ENCODE data around the gene DPP4. TPM values are rescaled to one million over a fixed set of nuclear protein-coding genes. Genes with fewer than 3 reads are reported as not detected.
A peak's percentile ranks its signal among the peaks of the same experiment; 100 is the strongest.

The DPP4 gene
- total RNA-seq, 2 donors from 2014 or later = 25.5 to 40.5 TPM

DNA sequence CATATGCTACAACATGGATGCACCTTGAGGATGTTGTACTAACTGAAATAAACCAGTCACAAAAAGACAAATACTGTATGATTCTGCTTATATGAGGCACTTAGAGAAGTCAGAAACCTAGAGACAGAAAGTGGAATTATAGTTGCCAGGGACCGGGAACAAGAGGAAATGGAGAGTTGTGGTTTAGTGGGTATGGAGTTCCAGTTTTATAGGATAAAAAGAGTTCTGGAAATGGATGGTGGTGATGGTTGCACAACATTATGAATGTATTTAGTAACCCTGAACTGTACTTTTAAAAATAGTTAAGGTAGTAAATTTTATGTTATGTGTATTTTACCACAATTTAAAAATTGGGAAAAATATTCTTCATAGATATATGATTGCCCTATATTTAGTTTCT is 97.7 kb downstream of the DPP4 start:
- no peaks in the 10 kb centered on the region for H3K36me3 ChIP-seq
- H3K4me3 ChIP-seq = no peak overlapping the region
- no peak overlapping the region for H3K9ac ChIP-seq (ENCODE audit: low read depth in 2 of 2, low read length in 2 of 2)
- H3K4me1 ChIP-seq = no peaks in the 10 kb centered on the region
- TF ChIP-seq, protein P1, sequence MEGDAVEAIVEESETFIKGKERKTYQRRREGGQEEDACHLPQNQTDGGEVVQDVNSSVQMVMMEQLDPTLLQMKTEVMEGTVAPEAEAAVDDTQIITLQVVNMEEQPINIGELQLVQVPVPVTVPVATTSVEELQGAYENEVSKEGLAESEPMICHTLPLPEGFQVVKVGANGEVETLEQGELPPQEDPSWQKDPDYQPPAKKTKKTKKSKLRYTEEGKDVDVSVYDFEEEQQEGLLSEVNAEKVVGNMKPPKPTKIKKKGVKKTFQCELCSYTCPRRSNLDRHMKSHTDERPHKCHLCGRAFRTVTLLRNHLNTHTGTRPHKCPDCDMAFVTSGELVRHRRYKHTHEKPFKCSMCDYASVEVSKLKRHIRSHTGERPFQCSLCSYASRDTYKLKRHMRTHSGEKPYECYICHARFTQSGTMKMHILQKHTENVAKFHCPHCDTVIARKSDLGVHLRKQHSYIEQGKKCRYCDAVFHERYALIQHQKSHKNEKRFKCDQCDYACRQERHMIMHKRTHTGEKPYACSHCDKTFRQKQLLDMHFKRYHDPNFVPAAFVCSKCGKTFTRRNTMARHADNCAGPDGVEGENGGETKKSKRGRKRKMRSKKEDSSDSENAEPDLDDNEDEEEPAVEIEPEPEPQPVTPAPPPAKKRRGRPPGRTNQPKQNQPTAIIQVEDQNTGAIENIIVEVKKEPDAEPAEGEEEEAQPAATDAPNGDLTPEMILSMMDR (IDR thresholded peaks at IDR 0.05) = no peak
- no peak overlapping the region for H3K27ac ChIP-seq
- intact Hi-C loops (cut with DNase I) = no loop called here
- H3K27me3 ChIP-seq = no peaks in the 10 kb centered on the region
- H3K9me3 ChIP-seq = no peaks in the 10 kb centered on the region
- DNase-seq = no peak

DNA sequence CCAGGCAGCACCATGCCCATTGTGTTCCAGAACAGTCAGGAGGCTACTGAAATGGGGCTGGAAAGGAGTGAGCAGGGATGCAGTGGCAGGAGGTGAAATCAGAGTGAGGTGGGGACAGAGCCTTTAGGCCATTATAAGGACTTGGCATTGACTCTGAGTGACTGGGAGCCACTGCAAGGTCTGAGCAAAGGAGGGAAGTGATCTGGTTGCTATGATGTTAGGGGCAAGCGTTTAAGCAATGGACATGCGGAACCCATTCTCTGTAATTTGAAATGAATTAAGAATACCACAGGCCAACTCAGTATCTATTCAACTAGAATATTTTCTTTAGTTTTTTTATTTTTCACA is 98.2 kb downstream of the DPP4 start:
- intact Hi-C loops (cut with DNase I) = no loop called here
- no peak for DNase-seq
- Histone ChIP-seq H3K4me3 (no peak overlapping the region), H3K27me3 (no peaks in the 10 kb centered on the region), H3K27ac (no peak overlapping the region), H3K9me3 (no peaks in the 10 kb centered on the region), H3K36me3 (no peaks in the 10 kb centered on the region), H3K9ac (ENCODE audit: low read depth in 2 of 2, low read length in 2 of 2) (no peak overlapping the region), H3K4me1 (no peaks in the 10 kb centered on the region)
- TF ChIP-seq, protein P1 (IDR thresholded peaks at IDR 0.05) = no peak

DNA sequence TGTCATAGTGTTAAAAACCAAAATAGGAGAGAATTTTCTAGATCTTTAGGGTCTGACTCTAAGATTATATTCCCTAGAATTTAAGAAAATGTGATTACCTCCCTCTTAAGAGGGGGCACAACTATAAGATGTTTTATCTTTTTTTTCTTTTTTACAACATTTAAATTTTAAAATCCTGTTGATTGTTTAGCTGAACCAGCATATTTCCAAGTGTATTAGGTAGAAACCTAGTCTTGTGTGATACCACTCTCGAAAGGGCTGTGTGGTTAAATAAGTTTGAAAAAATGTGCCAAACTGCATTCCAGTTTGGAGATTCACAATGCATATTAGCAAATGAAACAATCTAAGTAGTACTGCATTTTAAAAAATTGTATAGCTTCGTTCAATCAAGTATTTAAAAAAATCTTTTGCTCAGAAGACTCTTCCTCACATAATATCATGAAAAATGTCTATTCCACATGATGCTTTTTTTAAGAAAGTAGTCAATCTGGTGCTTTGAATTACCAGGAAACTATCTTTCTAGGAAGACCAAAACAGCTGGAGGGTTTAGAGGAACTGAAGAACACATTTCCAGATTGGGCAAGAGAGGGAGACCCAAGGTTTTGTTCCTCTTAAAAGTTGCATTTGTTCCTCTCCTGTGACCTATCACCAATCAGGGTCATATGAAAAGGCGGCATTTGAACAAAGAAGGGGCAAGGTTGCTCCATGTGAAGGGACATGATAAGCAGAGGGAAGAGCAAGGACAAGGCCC is 98.8 kb downstream of the DPP4 start:
- Histone ChIP-seq H3K27ac (no peak overlapping the region), H3K9ac (ENCODE audit: low read depth in 2 of 2, low read length in 2 of 2) (no peak overlapping the region), H3K27me3 (no peaks in the 10 kb centered on the region), H3K4me1 (no peaks in the 10 kb centered on the region), H3K4me3 (no peak overlapping the region), H3K9me3 (no peaks in the 10 kb centered on the region), H3K36me3 (no peaks in the 10 kb centered on the region)
- TF ChIP-seq, protein P1 (IDR thresholded peaks at IDR 0.05) = no peak
- DNase-seq = no peak
- intact Hi-C loops (cut with DNase I) = no loop called here

DNA sequence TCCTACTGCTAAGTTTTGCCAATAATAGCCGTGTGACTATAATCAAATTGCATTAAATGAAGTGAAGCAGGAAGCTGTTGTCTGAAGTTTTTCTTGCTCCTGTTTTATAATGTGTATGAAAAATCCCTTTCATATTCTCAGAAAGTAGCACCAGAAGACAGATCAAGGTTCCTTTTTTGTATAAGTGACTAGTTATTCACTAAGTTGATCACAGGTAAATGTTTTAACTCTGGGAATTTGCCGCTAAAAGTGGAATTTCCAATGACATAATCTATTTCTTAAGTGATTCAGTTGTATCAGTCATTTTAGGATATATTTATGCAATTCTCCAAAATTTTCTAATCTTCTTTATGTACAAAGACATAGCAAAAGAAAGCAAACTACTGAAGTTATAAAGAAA is 99.6 kb downstream of the DPP4 start:
- Histone ChIP-seq H3K9me3 (no peaks in the 10 kb centered on the region), H3K36me3 (no peaks in the 10 kb centered on the region), H3K27ac (no peak overlapping the region), H3K4me1 (no peaks in the 10 kb centered on the region), H3K9ac (ENCODE audit: low read depth in 2 of 2, low read length in 2 of 2) (no peak overlapping the region), H3K27me3 (no peaks in the 10 kb centered on the region), H3K4me3 (no peak overlapping the region)
- TF ChIP-seq, protein P1 (IDR thresholded peaks at IDR 0.05) = no peak
- DNase-seq = no peak
- intact Hi-C loops (cut with DNase I) = no loop called here

DNA sequence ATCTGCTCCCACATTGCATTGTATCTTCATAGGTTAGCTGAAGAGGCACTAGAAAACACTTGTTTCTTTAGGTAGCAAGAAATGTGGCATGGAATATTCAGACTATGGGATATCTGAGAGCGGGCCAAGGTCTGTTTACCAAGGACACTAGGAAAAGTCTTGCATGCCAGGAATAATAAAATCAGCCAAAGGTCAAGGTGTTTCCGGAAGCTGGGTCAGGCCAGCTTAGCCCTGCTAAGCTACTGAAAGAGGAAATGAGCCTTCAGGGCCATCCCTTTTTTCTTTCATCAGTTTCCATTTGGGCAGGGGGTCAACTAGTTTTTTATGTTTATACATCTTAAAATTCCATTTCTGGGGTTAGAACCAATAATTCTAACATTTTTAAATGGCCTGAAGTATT is 101.1 kb downstream of the DPP4 start:
- no peaks in the 10 kb centered on the region for H3K27me3 ChIP-seq
- TF ChIP-seq, protein P1 (IDR thresholded peaks at IDR 0.05) = no peak
- DNase-seq = peak; percentile 45
- no peaks in the 10 kb centered on the region for H3K4me1 ChIP-seq
- no peaks in the 10 kb centered on the region for H3K36me3 ChIP-seq
- no peaks in the 10 kb centered on the region for H3K9me3 ChIP-seq
- no peak overlapping the region for H3K4me3 ChIP-seq
- no peak overlapping the region for H3K27ac ChIP-seq
- intact Hi-C loops (cut with DNase I) = no loop called here
- no peak overlapping the region for H3K9ac ChIP-seq (ENCODE audit: low read depth in 2 of 2, low read length in 2 of 2)
